GM21717 (cell line): Measurements from ENCODE around the gene PROC.
"Not testable (repeated sequence)": the region's sequence is repeated elsewhere in the genome, so short reads cannot be mapped to it uniquely, and the experiment has no call there.

Source experiments
- ATAC-seq: cut with Tn5 transposase; IDR thresholded peaks from one replicate; pipeline ENCODE4 v1.9.1; 2021; ENCODE audit warnings: mild to moderate bottlenecking, moderate library complexity; ENCODE audit not compliant: unreplicated experiment

PROC gene

GRCh38 chr2:127392828-127393578, 25.2 kb upstream of the PROC start:
- ATAC-seq: no peak

- no peak for ATAC-seq
These were observed 23.7 kb upstream of the PROC start for GRCh38 chr2:127394492-127394891.

- ATAC-seq: no peak
These were observed 20.5 kb upstream of the PROC start for GRCh38 chr2:127397568-127398238.

- ATAC-seq: peak; percentile 84
These were observed 20.0 kb upstream of the PROC start for GRCh38 chr2:127398239-127398590.

GRCh38 chr2:127400533-127400896, 17.7 kb upstream of the PROC start:
- no peak for ATAC-seq

GRCh38 chr2:127400897-127401756, 17.1 kb upstream of the PROC start:
- ATAC-seq: no peak

GRCh38 chr2:127401757-127402695, 16.2 kb upstream of the PROC start:
- ATAC-seq: no peak

GRCh38 chr2:127403460-127403859, 14.8 kb upstream of the PROC start:
- ATAC-seq: no peak

- no peak for ATAC-seq
These were observed 13.6 kb upstream of the PROC start for GRCh38 chr2:127404466-127405254.

GRCh38 chr2:127405255-127405610, 13.0 kb upstream of the PROC start:
- no peak for ATAC-seq

GRCh38 chr2:127406454-127406853, 11.8 kb upstream of the PROC start:
- no peak for ATAC-seq

- ATAC-seq: no peak
These were observed 11.1 kb upstream of the PROC start for GRCh38 chr2:127407091-127407490.

GRCh38 chr2:127407661-127408003, 10.6 kb upstream of the PROC start:
- ATAC-seq: no peak

GRCh38 chr2:127408004-127408806, 10.0 kb upstream of the PROC start:
- peak; percentile 52 for ATAC-seq

GRCh38 chr2:127408807-127409099, 9.5 kb upstream of the PROC start:
- ATAC-seq: no peak

- ATAC-seq: not testable (repeated sequence)
These were observed 8.5 kb upstream of the PROC start for GRCh38 chr2:127409716-127410115.

- ATAC-seq: peak; percentile 72
These were observed 7.2 kb upstream of the PROC start for GRCh38 chr2:127410871-127411652.

- no peak for ATAC-seq
These were observed 6.4 kb upstream of the PROC start for GRCh38 chr2:127411653-127412369.
